ENCODE data around the gene IKZF3.
A peak's percentile ranks its signal among the peaks of the same experiment; 100 is the strongest.
"Not testable (repeated sequence)": the region's sequence is repeated elsewhere in the genome, so short reads cannot be mapped to it uniquely, and the experiment has no call there.

Gene IKZF3

DNA sequence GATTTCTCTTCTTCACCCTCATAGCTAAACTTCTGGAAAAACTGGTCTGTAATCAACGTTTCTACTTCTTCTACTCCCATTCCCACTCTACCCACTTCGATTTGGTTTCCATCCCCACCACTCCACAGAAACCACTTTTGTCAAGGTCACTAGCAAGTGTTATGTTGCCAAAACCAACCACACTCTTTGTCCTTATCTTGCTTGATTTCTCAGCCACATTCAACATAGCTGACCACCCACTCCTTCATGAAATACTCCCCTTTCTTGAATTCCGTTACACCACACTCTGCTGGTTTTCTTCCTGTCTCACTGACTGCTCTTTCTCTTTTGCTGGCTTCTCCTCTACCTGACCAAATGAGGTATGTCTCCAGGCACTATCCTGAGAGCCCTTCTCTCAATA lies 11.9 kb downstream of the IKZF3 start:
- TF ChIP-seq, protein P1, sequence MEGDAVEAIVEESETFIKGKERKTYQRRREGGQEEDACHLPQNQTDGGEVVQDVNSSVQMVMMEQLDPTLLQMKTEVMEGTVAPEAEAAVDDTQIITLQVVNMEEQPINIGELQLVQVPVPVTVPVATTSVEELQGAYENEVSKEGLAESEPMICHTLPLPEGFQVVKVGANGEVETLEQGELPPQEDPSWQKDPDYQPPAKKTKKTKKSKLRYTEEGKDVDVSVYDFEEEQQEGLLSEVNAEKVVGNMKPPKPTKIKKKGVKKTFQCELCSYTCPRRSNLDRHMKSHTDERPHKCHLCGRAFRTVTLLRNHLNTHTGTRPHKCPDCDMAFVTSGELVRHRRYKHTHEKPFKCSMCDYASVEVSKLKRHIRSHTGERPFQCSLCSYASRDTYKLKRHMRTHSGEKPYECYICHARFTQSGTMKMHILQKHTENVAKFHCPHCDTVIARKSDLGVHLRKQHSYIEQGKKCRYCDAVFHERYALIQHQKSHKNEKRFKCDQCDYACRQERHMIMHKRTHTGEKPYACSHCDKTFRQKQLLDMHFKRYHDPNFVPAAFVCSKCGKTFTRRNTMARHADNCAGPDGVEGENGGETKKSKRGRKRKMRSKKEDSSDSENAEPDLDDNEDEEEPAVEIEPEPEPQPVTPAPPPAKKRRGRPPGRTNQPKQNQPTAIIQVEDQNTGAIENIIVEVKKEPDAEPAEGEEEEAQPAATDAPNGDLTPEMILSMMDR (IDR thresholded peaks at IDR 0.05; ENCODE audit: extremely low read depth, missing control alignments): no peak
- peak; percentile 36 for DNase-seq (ENCODE audit: low spot score)

DNA sequence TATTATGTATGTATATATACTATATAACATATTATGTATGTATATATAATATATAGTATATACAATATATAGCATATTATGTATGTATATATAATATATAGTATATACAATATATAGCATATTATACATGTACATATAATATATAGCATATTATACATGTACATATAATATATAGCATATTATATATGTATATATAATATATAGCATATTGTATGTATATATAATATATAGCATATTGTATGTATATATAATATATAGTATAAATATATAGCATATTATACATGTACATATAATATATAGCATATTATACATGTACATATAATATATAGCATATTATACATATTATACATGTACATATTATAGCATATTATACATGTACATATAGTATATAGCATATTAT lies 13.9 kb downstream of the IKZF3 start:
- not testable (repeated sequence) for DNase-seq (ENCODE audit: low spot score)

DNA sequence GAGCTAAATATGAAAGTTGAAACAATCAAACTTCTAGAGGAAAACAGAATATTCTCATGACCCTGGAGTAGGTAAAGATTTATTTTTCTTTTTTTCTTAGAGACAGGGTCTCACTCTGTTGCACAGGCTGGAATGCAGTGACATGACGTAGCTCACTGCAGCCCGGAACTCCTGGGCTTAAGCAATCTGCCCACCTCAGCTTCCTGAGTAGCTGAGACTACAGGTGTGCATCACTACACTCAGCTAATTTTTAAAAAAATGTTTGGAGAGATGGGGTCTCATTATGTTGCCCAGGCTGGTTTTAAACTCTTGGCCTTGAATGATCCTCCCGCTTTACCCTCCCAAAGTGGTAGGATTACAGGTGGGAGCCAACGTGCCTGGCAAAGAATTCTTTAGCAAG lies 15.5 kb downstream of the IKZF3 start:
- no peak for DNase-seq (ENCODE audit: low spot score)
- TF ChIP-seq, protein P1 (IDR thresholded peaks at IDR 0.05; ENCODE audit: extremely low read depth, missing control alignments): no peak

DNA sequence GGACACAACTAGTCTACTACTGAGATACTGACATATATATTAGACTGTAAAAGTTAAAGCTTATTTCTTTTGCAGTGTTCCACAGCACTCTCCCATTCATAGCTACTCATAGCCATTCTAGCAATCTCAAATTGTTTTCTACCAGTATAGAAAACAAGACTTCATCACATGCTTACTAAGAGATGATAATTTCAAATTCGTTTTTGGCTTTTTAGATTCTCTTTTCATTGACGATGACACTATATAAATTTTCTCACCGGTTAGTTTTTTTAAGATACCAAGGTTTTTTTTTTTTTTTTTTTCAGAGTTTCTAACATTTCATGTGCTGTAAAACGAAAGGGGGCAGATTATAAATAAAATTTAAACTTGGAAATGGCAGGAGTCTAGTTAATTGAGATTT lies 17.9 kb downstream of the IKZF3 start:
- TF ChIP-seq, protein P1 (IDR thresholded peaks at IDR 0.05; ENCODE audit: extremely low read depth, missing control alignments): no peak
- no peak for DNase-seq (ENCODE audit: low spot score)

DNA sequence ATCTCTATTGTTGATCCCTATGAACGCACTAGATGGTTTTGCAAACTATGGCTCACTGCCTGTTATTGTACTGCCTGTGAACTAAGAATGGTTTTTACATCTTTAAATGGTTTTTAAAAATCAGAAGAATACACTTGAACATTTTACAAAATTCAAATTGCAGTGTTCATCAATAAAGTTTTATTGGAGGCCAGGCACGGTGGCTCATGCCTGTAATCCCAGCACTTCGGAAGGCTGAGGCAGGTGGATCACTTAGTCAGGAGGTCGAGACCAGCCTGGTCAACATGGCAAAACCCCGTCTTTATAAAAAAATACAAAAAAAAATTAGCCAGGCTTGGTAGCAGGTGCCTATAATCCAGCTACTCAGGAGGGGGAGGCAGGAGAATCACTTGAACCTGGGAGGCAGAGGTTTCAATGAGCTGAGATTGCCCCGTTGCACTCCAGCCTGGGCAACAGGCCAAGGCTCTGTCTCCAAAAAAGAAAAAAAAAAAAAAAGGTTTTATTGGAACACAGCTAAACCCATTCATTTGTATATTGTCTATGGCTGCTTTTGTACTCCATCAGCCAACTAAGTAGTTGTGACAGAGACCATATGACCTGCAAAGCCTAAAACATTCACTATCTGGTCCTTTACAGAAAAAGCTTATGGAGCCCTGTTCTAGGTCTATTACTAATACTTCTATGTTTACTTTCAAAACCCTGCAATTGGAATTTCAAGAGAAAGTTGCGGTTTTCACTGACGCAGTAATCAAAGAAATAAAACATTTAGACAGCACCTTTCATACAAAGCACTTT lies 18.9 kb downstream of the IKZF3 start:
- TF ChIP-seq, protein P1 (IDR thresholded peaks at IDR 0.05; ENCODE audit: extremely low read depth, missing control alignments): no peak
- no peak for DNase-seq (ENCODE audit: low spot score)

DNA sequence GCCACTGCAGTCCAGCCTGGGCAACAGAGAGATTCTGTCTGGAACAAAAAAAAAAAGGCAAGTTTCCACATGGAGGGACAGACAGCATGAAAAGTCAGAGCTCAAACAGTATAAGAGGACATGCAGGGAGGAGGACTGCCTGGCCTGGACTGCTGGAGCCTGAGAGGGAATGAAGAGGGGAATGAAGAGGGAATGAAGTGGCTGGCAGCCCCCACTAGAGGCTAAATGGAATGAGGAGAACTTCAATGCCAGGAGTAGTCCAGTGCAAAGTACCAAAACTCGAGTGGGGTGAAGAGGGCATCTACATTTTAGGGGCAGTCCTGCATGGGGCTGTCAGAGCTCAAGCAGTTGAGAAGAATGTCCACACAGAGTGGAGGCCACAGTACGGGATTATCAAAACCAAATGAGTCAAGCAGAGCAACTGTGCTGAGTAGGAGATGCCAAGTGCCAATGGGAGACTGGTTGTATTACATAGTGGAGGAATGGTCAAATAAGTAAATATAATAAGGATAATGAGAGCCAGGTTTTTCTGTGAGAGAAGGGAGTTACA lies 22.9 kb downstream of the IKZF3 start:
- TF ChIP-seq, protein P1 (IDR thresholded peaks at IDR 0.05; ENCODE audit: extremely low read depth, missing control alignments): no peak
- DNase-seq (ENCODE audit: low spot score): no peak

DNA sequence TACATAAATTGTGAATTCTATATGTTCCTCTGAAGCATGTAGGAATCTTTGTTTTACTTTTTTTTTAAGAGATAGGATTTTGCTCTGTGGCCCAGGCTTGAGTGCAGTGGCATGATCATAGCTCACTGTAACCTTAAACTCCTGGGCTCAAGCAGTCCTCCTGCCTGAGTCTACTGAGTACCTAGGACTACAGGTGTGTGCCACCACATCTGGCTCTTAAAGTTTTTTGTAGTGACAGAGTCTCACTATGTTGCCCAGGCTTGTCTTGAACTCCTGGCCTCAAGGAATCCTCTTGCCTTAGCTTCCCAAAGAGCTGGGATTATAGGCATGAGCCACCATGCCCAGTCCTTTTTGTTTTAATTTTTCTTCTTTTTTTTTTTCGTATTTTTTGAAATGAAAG lies 25.3 kb downstream of the IKZF3 start:
- no peak for DNase-seq (ENCODE audit: low spot score)

More for the DNA sequence above, 25.3 kb downstream of the IKZF3 start:
- TF ChIP-seq, protein P1 (IDR thresholded peaks at IDR 0.05; ENCODE audit: extremely low read depth, missing control alignments): no peak
